ENCODE results near the gene TGM4.

TGM4 gene

DNA sequence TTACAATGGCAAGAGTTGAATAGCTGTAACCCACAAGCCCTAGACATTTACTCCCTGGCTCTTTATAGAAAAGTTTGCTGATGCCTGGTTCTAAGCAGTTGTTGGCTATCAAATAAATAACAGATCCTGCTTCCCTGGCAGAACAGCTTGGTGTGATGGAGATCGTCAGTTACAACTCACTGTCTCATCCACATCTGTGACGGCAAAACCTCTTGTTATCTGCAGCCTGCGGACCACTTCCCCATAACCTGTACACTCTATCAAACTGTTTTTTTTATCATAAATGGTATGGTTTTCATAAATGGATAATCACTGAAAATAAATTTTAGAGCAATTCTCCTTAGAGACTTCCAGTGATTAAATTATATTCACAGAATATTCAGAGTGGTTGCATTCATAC, 87.5 kb downstream of the TGM4 start (continued):
- no peak for TF ChIP-seq CSRNP3 (CRISPR knock-in tag; IDR thresholded peaks at IDR 0.05)
- no peak for TF ChIP-seq ARNTL (CRISPR knock-in tag; IDR thresholded peaks at IDR 0.05; ENCODE audit: borderline replicate concordance, low read depth)
- TF ChIP-seq ZFP30 (CRISPR knock-in tag; IDR thresholded peaks at IDR 0.05): no peak
- no peak for TF ChIP-seq CREB5 (CRISPR knock-in tag; IDR thresholded peaks at IDR 0.05; ENCODE audit: low read depth)

- ATAC-seq: no peak
- TF ChIP-seq ARNTL (CRISPR knock-in tag; IDR thresholded peaks at IDR 0.05; ENCODE audit: borderline replicate concordance, low read depth): no peak
- no peak for TF ChIP-seq OSR1 (CRISPR knock-in tag; IDR thresholded peaks at IDR 0.05)
Observed at GRCh38 chr3:44962621-44963393, 88.4 kb downstream of the TGM4 start.

DNA sequence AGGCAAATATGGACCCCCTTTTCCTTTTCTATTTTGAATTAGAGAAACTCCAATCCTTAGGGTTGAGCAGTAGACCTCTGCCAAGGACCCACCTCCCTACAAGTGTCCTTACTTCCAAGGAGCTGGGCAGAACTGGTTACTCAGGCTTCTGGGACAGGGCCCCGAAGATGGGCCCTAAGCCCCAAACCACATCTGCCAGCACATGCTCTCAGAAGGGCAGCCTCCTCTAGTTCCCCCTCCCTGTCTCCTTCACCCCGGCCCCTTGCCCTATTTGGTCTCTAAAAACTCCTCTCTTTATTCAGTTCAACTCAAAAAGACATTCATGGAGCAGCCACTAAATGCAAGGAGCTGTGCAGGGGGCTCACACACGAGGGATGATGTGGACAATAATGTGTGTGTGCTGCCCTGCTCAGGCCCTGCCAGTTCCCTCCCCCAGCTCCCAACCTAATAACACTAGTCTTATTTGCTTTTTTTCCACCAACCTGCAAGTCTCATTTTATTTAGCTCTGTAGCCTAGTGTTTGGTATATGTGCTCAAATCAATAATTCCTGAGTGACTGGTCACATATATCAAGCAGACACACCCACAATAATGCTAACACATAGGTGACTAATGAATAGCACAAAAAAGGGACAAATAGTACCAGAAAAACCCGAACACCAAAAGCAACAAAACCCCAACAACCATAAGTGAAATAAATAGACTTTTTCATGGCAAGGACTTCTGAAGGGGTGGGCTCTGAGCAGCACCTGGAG, 89.3 kb downstream of the TGM4 start:
- ATAC-seq: no peak
- TF ChIP-seq, protein P1, sequence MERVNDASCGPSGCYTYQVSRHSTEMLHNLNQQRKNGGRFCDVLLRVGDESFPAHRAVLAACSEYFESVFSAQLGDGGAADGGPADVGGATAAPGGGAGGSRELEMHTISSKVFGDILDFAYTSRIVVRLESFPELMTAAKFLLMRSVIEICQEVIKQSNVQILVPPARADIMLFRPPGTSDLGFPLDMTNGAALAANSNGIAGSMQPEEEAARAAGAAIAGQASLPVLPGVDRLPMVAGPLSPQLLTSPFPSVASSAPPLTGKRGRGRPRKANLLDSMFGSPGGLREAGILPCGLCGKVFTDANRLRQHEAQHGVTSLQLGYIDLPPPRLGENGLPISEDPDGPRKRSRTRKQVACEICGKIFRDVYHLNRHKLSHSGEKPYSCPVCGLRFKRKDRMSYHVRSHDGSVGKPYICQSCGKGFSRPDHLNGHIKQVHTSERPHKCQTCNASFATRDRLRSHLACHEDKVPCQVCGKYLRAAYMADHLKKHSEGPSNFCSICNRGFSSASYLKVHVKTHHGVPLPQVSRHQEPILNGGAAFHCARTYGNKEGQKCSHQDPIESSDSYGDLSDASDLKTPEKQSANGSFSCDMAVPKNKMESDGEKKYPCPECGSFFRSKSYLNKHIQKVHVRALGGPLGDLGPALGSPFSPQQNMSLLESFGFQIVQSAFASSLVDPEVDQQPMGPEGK (CRISPR knock-in tag; IDR thresholded peaks at IDR 0.05; ENCODE audit: borderline replicate concordance): no peak
- TF ChIP-seq OSR1 (CRISPR knock-in tag; IDR thresholded peaks at IDR 0.05): no peak
- no peak for TF ChIP-seq CREB5 (CRISPR knock-in tag; IDR thresholded peaks at IDR 0.05; ENCODE audit: low read depth)
- TF ChIP-seq BACH2 (CRISPR knock-in tag; IDR thresholded peaks at IDR 0.05; ENCODE audit: borderline replicate concordance): no peak
- no peak for TF ChIP-seq ZFP3 (CRISPR knock-in tag; IDR thresholded peaks at IDR 0.05)
- TF ChIP-seq CSRNP3 (CRISPR knock-in tag; IDR thresholded peaks at IDR 0.05): no peak
- TF ChIP-seq ZC3H10 (CRISPR knock-in tag; IDR thresholded peaks at IDR 0.05): no peak
- TF ChIP-seq GLIS3 (CRISPR knock-in tag; IDR thresholded peaks at IDR 0.05): no peak
- no peak for TF ChIP-seq ZFP30 (CRISPR knock-in tag; IDR thresholded peaks at IDR 0.05)
- no peak for TF ChIP-seq SNAI2 (CRISPR knock-in tag; IDR thresholded peaks at IDR 0.05)
- no peak for TF ChIP-seq TCF4 (CRISPR knock-in tag; IDR thresholded peaks at IDR 0.05; ENCODE audit: borderline replicate concordance)
- TF ChIP-seq PPARA (CRISPR knock-in tag; IDR thresholded peaks at IDR 0.05; ENCODE audit: borderline replicate concordance): no peak
- TF ChIP-seq ZNF565 (CRISPR knock-in tag; conservative IDR thresholded peaks at IDR 0.05; ENCODE audit: low read depth): no peak
- TF ChIP-seq CSDC2 (CRISPR knock-in tag; IDR thresholded peaks at IDR 0.05): no peak
- TF ChIP-seq POU6F1 (CRISPR knock-in tag; IDR thresholded peaks at IDR 0.05; ENCODE audit: borderline replicate concordance, low read depth): no peak
- TF ChIP-seq TOX (CRISPR knock-in tag; IDR thresholded peaks at IDR 0.05; ENCODE audit: borderline replicate concordance): no peak
- TF ChIP-seq ESRRG (CRISPR knock-in tag; IDR thresholded peaks at IDR 0.05): no peak
- TF ChIP-seq TSHZ2 (CRISPR knock-in tag; IDR thresholded peaks at IDR 0.05): no peak
- TF ChIP-seq RARB (CRISPR knock-in tag; IDR thresholded peaks at IDR 0.05): no peak

All from SK-N-SH treated with all-trans-retinoic acid at 6 μM for 48 hours (cell line).